ENCODE data around the gene SEMA3A. TPM values are rescaled to one million over a fixed set of nuclear protein-coding genes. Genes with fewer than 3 reads are reported as not detected.

The SEMA3A gene
- polyA plus RNA-seq, 1 donor from 2014 or later: 22.8 TPM

DNA sequence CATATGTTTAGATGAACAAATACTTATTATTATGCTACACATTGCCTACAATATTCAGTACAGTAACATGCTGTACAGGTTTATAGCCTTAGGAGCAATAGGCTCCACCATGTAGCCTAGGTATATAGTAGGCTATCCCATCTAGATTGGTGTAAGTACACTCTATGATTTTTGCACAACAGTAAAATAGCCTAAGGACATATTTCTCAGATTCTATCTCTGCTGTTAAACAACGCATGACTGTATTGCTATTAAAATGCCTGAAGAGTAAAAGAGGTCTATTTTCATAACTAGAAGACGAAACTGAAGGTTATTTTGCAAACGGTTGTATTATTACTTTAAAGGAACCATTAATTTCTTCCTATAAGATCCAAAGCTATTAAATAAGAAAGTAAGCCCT lies 88.3 kb downstream of the SEMA3A start:
- Histone ChIP-seq H3K79me2 (replicated peaks; ENCODE audit: insufficient read depth, low read length) (no peaks in the 10 kb centered on the region), H3K36me3 (ENCODE audit: insufficient read depth, low read length) (no peaks in the 10 kb centered on the region), H3K9ac (ENCODE audit: low read length) (no peak overlapping the region), H3K9me2 (ENCODE audit: insufficient read depth, low read length) (no peaks in the 10 kb centered on the region), H3K9me3 (ENCODE audit: low read length) (no peaks in the 10 kb centered on the region), H4K20me1 (ENCODE audit: insufficient read depth) (no peaks in the 10 kb centered on the region), H3K27ac (ENCODE audit: low read length) (no peak overlapping the region), H2AFZ (ENCODE audit: low read depth, low read length) (no peak overlapping the region), H3K4me2 (ENCODE audit: low read length) (no peak overlapping the region), H3K27me3 (ENCODE audit: insufficient read depth, low read depth, low read length) (no peaks in the 10 kb centered on the region), H3F3A (ENCODE audit: insufficient read depth, low read length, poor library complexity, severe bottlenecking) (no peaks in the 10 kb centered on the region), H3K4me3 (ENCODE audit: low read length) (no peak overlapping the region)
- no peak for TF ChIP-seq POLR2AphosphoS5 (IDR thresholded peaks at IDR 0.05)
- no peak for TF ChIP-seq RAD21 (conservative IDR thresholded peaks at IDR 0.05)
- TF ChIP-seq EZH2 (IDR thresholded peaks at IDR 0.05; ENCODE audit: borderline replicate concordance, insufficient read depth, low read length, poor library complexity, severe bottlenecking): no peak
- no peak for TF ChIP-seq CTCF (IDR thresholded peaks at IDR 0.05; ENCODE audit: poor library complexity, severe bottlenecking)
- TF ChIP-seq EP300 (conservative IDR thresholded peaks at IDR 0.05; ENCODE audit: poor library complexity, severe bottlenecking): no peak
- no peak for TF ChIP-seq TAF1 (IDR thresholded peaks at IDR 0.05; ENCODE audit: low read depth)
- TF ChIP-seq, protein P1, sequence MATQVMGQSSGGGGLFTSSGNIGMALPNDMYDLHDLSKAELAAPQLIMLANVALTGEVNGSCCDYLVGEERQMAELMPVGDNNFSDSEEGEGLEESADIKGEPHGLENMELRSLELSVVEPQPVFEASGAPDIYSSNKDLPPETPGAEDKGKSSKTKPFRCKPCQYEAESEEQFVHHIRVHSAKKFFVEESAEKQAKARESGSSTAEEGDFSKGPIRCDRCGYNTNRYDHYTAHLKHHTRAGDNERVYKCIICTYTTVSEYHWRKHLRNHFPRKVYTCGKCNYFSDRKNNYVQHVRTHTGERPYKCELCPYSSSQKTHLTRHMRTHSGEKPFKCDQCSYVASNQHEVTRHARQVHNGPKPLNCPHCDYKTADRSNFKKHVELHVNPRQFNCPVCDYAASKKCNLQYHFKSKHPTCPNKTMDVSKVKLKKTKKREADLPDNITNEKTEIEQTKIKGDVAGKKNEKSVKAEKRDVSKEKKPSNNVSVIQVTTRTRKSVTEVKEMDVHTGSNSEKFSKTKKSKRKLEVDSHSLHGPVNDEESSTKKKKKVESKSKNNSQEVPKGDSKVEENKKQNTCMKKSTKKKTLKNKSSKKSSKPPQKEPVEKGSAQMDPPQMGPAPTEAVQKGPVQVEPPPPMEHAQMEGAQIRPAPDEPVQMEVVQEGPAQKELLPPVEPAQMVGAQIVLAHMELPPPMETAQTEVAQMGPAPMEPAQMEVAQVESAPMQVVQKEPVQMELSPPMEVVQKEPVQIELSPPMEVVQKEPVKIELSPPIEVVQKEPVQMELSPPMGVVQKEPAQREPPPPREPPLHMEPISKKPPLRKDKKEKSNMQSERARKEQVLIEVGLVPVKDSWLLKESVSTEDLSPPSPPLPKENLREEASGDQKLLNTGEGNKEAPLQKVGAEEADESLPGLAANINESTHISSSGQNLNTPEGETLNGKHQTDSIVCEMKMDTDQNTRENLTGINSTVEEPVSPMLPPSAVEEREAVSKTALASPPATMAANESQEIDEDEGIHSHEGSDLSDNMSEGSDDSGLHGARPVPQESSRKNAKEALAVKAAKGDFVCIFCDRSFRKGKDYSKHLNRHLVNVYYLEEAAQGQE (IDR thresholded peaks at IDR 0.05; ENCODE audit: borderline replicate concordance): no peak
- no peak for TF ChIP-seq SMC3 (conservative IDR thresholded peaks at IDR 0.05; ENCODE audit: poor library complexity)
- TF ChIP-seq MXI1 (conservative IDR thresholded peaks at IDR 0.05; ENCODE audit: poor library complexity, severe bottlenecking): no peak

DNA sequence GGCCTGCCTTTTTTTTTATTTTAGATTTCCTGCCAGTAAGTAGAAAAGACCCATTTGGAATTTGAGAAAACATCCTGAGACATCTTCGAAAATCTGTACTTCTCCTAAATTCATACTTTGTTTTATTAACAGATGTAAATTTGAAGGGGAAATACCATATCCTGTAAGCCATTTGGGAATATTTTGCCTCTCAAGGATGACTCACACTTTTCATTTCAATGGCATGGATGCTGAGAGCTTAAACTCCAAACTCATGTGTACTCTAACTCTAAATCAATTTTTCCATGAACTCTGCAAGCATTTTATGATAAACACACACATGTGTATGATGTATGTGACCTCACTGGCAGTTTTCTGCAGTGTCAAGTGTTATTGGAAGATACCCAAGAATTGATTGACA lies 89.0 kb downstream of the SEMA3A start:
- Histone ChIP-seq H3K79me2 (replicated peaks; ENCODE audit: insufficient read depth, low read length) (no peaks in the 10 kb centered on the region), H3F3A (ENCODE audit: insufficient read depth, low read length, poor library complexity, severe bottlenecking) (no peaks in the 10 kb centered on the region), H2AFZ (ENCODE audit: low read depth, low read length) (no peak overlapping the region), H4K20me1 (ENCODE audit: insufficient read depth) (no peaks in the 10 kb centered on the region), H3K27ac (ENCODE audit: low read length) (no peak overlapping the region), H3K4me3 (ENCODE audit: low read length) (no peak overlapping the region), H3K4me2 (ENCODE audit: low read length) (no peak overlapping the region), H3K9ac (ENCODE audit: low read length) (no peak overlapping the region), H3K36me3 (ENCODE audit: insufficient read depth, low read length) (no peaks in the 10 kb centered on the region), H3K27me3 (ENCODE audit: insufficient read depth, low read depth, low read length) (no peaks in the 10 kb centered on the region), H3K9me2 (ENCODE audit: insufficient read depth, low read length) (no peaks in the 10 kb centered on the region), H3K9me3 (ENCODE audit: low read length) (no peaks in the 10 kb centered on the region)
- TF ChIP-seq TAF1 (IDR thresholded peaks at IDR 0.05; ENCODE audit: low read depth) (no peak), CTCF (IDR thresholded peaks at IDR 0.05; ENCODE audit: poor library complexity, severe bottlenecking) (no peak)

Data from neural cell (in vitro differentiated cells).